HG03159 (cell line): ENCODE data around the gene CEMIP.

ENCODE experiments used
- ATAC-seq: cut with Tn5 transposase; IDR thresholded peaks from one replicate; pipeline ENCODE4 v1.9.1; 2021; ENCODE audit warnings: mild to moderate bottlenecking, moderate library complexity; ENCODE audit not compliant: unreplicated experiment

Gene CEMIP

GRCh38 chr15:80817901-80818300, 38.7 kb downstream of the CEMIP start:
- ATAC-seq: no peak

- no peak for ATAC-seq
Measured at GRCh38 chr15:80819001-80819400, 39.8 kb downstream of the CEMIP start.

GRCh38 chr15:80820092-80820491, 40.9 kb downstream of the CEMIP start:
- no peak for ATAC-seq

DNA sequence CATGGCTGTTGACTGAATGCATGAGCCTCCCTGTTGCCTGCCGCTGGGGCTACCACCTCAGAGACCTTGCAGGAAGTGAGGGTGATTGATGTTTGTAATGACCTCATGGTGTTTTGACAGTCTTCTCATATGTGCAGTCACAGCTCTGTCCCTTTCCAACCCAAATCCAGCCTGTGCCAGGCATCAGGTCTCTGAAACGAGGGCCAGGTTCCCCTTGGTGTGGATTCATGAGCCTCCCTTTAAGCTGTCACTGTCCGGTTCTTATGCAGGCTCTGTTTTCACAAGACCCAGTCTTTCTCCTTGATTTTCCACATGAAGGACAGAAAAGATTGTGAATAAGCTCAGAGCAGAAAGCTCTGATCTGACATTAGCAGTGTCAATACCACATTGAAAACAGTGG, 43.1 kb downstream of the CEMIP start:
- no peak for ATAC-seq

DNA sequence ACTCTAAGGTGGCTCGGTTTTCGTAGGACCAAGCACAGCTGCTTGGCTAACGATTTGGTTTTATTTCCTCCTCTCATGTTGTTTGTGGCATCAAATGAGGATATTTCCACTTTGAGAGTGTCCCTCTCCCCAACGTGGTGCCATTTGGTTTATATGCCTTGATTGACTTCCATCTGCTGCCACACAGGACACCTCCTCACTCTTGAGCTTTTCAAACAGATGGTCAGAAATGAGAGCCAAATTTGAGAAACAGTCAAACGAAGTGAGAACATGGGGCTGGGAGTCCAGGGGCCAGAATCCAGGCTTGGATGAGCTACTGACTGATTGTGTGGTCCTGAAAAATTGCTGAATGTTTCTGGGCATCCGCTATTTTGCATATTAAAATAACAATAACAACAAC, 43.5 kb downstream of the CEMIP start:
- no peak for ATAC-seq

DNA sequence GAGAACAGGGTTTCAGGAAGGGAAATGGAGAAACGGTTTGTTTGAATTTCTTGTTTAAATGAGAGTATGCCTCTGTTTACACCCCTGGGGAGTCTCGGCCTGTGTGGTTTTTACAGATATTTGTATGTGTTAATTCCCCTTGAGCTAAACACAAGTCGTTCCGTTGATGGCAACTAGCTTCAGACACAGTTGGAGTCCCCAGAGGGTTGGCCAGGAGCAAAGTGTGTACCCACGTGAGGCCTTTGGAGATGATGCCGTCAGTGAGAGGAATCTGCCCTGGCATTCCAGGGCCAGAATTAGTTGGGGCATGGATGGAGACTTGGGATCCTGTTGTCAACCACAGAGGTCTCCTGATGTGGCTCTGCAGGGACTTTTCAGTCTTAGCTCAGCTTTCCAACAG, 44.0 kb downstream of the CEMIP start:
- no peak for ATAC-seq

DNA sequence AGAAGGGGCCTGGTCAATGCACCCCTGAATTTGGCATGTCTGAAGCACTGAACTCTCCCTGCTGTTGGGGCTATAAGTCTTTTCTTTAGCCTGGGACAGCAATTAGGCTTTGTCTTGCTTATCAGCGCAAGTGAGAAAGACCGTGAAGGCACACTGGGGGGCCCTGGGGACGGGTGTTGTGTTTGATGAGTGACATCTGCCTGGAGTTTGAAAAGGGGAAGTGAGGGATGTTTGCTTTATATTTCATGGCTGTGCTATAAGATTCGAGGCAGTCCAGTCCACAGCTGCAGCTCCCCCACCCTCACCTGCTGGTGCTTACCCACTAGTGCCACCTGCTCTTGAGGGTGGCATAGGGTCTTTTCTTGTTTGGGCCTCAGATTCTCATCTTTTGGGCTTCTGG, 44.8 kb downstream of the CEMIP start:
- ATAC-seq: no peak

GRCh38 chr15:80825361-80826030, 46.3 kb downstream of the CEMIP start:
- ATAC-seq: no peak

GRCh38 chr15:80828796-80829195, 49.6 kb downstream of the CEMIP start:
- ATAC-seq: no peak

DNA sequence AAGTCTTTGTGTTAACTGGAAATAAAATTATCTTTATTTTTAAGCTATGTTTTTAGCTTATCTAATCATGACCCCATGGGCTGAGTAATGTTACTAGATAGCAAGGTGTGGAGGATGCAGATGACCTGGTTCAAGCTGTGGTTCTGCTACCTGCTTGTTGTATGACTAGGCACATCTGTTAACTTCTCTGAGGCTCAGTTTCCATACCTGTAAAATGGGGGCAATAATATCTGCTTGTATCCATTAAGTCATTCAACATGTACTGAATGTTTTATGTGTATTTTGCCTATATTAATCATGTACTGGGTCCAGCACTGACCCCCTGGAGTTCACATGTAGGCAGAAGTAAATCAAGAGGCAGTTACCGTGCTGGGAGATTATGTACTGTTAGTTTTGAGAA, 51.5 kb downstream of the CEMIP start:
- ATAC-seq: no peak

DNA sequence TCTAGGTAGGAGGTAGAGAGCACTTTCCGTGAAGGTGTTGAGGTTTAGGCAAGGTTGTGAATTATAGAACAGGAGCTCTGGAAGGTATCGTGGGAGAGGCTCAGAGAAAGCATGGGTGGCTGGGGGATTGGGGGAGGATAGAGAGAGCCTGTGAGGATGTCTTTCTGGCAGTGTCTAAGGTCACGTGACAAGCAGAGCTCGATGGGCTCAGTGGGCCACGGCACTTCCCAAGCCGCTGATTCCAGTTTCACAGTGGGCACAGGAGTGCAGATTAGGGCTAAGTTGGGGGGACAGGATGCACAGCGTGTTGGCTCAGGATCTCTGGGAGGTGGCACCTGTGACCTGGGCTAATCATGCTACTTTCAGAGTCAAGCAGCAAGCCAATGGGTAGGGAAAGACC, 52.0 kb downstream of the CEMIP start:
- no peak for ATAC-seq

DNA sequence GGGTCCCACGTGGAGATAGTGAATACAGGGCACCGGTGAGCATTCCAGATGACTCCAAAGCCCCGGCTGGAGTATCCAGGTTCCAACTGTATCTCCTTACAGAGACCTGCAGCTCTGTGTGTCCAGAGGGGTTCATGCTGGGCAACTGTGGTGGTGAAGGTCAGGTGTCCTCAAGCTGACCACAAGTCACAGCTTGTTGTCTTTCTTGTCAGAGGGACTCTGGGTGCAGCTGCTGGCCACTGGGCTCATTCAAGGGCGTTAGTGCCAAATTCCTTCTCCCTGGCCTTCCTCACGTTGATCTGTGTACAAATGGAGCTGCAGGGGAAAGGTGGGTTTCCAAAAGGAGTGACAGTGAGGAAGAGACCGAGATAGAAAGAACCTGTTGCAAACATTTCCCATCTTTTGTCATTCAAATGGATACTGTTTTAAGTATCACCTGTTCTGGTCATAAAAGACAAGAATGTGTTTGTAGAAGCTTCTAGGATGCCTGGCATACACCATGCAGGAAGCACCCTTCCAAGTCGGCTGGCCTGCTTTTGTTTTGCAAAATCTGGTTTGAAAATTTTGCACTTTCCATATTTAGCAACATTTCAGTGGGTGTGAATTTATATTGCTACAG, 52.5 kb downstream of the CEMIP start:
- ATAC-seq: no peak

GRCh38 chr15:80832686-80833085, 53.5 kb downstream of the CEMIP start:
- no peak for ATAC-seq

- no peak for ATAC-seq
Measured at GRCh38 chr15:80834402-80834801, 55.2 kb downstream of the CEMIP start.

DNA sequence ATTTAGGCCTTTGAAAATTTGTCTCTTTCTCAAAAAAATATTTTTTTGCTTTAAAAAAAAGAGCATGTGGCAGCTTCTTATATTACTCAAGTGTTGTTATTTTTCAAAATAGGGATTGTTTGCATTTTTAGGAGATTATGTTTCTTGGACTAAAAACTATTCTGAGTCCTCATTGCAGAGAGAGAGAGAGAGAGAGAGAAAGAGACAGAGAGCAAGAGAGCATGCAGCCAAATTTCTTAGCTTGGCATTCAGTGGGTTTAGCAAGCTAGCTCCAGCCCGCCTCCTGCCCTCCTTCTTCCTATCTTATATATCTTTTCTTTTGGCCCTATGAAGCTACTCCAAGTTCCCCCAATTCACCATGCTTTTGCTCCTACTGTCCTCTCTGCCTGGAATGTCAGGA, 55.7 kb downstream of the CEMIP start:
- ATAC-seq: no peak

GRCh38 chr15:80835336-80835735, 56.2 kb downstream of the CEMIP start:
- no peak for ATAC-seq

DNA sequence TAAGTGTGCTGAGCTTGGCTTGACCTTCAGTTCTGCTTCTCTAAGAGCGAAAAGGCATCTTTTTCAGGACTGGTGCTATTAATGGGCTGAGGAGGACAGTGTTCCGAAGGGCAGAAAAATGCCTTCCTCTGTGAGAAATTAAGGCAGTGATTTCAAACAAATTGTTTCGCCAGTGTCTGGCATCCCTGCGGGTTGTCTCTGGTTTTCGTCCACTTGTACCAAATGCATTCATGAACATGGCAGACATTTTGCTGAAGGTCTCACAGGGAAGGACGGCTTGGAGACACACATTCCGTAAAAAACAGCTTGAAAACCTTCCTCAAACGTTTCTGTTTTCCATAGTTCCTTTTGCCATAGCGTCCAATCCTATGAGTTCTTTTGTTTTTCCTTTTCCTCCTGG, 57.1 kb downstream of the CEMIP start:
- no peak for ATAC-seq

- ATAC-seq: no peak
Measured at GRCh38 chr15:80837006-80837405, 57.8 kb downstream of the CEMIP start.

DNA sequence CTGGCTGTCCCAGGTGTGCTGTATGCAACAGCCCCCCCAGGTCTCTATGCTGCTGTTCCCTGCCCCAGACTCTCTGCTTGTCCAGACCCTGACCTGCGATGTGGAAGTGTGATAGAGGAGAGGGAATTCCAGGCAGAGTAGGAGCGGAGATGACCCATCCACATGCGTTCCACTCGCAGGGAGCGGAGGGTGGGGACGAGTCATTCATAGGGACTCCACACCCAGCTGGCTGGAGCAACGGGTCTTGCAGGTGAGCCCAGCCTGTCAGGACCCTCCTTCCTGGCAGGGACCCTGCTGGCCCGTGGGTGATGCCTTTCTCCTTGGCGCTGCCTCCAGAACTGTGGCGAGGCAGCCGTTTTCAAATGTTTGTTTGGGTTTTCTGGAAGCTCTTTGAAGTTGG, 58.8 kb downstream of the CEMIP start:
- no peak for ATAC-seq

DNA sequence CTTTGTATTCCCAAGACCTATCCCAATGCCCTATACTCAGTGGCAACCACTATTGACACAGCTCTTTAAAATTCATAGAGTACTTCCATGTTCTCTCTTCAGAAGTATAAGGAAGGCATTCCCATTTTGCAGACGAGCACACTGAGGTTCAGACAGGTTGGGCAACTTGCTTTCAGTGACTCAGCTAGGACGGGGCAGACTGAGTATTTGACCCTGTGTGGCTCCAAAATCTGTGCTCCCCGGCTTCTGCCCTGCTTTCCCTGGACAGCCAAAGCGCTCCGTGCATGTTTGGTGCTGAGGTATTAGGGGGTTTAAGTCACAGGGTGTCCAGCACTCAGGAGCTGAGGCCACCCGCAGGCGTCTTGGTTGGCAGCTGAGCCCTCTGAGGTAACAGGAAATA, 59.5 kb downstream of the CEMIP start:
- ATAC-seq: no peak

DNA sequence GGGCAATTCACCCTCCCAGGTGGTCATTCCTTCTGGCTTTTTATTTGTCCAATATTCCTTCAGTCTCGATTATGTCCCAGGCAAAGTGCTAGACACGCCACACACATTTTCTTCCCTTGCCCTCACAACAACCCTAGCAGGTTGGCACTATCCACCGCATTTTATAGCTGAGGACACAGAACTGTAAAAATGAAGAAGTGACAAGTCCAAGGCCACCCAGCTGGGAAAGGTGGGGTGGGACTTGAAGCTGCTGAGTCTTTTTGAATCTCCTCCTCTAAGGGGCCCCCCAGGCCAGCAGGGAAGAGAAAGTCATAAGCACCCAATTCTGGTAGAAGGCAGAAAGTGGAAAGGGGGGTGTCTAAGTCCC, 60.6 kb downstream of the CEMIP start:
- no peak for ATAC-seq

DNA sequence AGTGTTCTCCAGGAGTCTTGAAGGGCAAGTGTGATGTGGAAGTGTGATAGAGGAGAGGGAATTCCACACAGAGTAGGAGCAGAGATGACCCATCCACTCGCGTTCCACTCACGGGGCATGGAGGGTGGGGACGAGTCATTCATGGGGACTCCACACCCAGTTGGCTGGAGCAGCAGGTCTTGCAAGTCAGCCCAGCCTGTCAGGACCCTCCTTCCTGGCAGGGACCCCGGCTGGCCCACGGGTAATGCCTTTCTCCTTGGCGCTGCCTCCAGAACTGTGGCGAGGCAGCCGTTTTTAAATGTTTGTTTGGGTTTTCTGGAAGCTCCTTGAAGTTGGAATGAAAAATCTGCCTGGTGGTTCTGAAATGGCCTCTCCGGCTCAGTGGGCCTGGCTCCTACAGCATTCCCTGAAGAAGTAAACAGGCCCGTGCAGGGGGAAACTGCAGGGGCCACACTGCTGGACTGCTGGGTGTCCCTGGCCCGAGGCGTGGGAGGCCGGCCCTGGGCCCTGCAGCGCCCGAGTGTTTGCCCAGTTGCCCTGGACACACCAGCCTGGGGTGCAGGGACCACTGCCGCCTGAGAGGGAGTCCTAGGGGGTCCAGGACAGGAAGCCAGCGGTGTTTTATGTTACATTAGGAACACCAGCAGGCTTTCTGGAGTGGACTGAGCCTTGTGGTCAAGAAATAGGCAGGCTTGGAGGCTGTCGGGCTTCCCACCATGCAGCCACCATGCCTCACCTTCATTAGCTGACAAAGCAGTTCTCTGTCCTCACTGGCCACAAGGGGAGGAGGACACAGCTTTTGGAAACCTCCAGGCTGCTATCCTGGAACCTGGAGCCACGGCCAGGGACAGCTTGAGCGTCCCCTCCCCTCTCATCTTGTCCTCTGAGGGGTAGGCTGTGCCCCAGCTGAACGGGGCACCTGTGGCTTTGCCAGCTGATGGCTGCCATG, 61.3 kb downstream of the CEMIP start:
- ATAC-seq: no peak
